Stomach (tissue), 4 donors: Measurements from ENCODE around the gene SERPINI1.

Experiments used
- POLR2A ChIP-seq, 4 donors: fragments of 450-650 bp; IDR thresholded peaks; one replicate each; pipeline ENCODE4 v1.6.1; 2016; ENCODE audit warnings: antibody characterized with exemption in 4 of 4, control low read depth in 2 of 4, mild to moderate bottlenecking in 1 of 4, moderate library complexity in 1 of 4
- POLR2AphosphoS5 ChIP-seq, 3 donors: sonication (generic); formaldehyde crosslinking; IDR thresholded peaks; one replicate each; pipeline ENCODE4 v1.6.1; 2016; ENCODE audit warnings: antibody characterized with exemption in 3 of 3
- TF ChIP-seq, protein P1 (sequence below), 7 experiments: fragments of 450-650 bp in 4 of 7; fragments of 200-600 bp in 3 of 7; sonication (generic) in 3 of 7; IDR thresholded peaks; one replicate each; pipeline ENCODE4 v1.5.1; 2016 to 2019; ENCODE audit warnings: antibody characterized with exemption in 7 of 7, control low read depth in 2 of 7, mild to moderate bottlenecking in 1 of 7

DNA sequence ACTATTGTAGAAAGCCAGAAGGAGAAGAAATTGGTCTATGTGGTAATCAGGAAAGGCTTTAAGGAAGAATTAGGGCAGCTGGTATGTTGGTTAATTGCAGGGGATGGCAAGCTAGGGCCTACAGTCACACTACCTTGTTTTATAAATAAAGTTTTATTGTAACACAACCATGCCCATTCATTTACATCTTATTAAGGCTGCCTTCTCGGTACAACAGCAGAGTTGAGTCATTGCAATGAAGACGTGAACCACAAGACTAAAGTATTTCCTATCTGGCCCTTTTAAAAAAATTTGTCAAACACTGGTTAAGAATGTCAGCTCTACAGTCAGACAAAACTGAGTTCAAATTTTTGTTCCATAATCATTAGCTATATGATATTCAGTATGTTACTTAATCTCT lies 8.3 kb downstream of the SERPINI1 start:
- TF ChIP-seq, protein P1, sequence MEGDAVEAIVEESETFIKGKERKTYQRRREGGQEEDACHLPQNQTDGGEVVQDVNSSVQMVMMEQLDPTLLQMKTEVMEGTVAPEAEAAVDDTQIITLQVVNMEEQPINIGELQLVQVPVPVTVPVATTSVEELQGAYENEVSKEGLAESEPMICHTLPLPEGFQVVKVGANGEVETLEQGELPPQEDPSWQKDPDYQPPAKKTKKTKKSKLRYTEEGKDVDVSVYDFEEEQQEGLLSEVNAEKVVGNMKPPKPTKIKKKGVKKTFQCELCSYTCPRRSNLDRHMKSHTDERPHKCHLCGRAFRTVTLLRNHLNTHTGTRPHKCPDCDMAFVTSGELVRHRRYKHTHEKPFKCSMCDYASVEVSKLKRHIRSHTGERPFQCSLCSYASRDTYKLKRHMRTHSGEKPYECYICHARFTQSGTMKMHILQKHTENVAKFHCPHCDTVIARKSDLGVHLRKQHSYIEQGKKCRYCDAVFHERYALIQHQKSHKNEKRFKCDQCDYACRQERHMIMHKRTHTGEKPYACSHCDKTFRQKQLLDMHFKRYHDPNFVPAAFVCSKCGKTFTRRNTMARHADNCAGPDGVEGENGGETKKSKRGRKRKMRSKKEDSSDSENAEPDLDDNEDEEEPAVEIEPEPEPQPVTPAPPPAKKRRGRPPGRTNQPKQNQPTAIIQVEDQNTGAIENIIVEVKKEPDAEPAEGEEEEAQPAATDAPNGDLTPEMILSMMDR (IDR thresholded peaks at IDR 0.05) = no peak
- no peak for TF ChIP-seq POLR2A (IDR thresholded peaks at IDR 0.05)
- TF ChIP-seq POLR2AphosphoS5 (IDR thresholded peaks at IDR 0.05) = no peak
